ENCODE measurements around the gene CXCR2.

GRCh38 chr2:218081695-218082094, 44.1 kb upstream of the CXCR2 start:
- TF ChIP-seq, protein P1, sequence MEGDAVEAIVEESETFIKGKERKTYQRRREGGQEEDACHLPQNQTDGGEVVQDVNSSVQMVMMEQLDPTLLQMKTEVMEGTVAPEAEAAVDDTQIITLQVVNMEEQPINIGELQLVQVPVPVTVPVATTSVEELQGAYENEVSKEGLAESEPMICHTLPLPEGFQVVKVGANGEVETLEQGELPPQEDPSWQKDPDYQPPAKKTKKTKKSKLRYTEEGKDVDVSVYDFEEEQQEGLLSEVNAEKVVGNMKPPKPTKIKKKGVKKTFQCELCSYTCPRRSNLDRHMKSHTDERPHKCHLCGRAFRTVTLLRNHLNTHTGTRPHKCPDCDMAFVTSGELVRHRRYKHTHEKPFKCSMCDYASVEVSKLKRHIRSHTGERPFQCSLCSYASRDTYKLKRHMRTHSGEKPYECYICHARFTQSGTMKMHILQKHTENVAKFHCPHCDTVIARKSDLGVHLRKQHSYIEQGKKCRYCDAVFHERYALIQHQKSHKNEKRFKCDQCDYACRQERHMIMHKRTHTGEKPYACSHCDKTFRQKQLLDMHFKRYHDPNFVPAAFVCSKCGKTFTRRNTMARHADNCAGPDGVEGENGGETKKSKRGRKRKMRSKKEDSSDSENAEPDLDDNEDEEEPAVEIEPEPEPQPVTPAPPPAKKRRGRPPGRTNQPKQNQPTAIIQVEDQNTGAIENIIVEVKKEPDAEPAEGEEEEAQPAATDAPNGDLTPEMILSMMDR (IDR thresholded peaks at IDR 0.05; ENCODE audit: insufficient read depth, low read length, poor library complexity, severe bottlenecking), result no peak
- TF ChIP-seq EZH2phosphoT487 (conservative IDR thresholded peaks at IDR 0.05; ENCODE audit: low read length), result no peak
